Measurements from ENCODE around the gene OR4D10. TPM values are rescaled to one million over a fixed set of nuclear protein-coding genes. Genes with fewer than 3 reads are reported as not detected.

Gene OR4D10
- polyA plus RNA-seq, 1 of the 3 experiments (the other 2 are of a cell fraction): not detected

GRCh38 chr11:59480359-59480758 lies 7.2 kb downstream of the OR4D10 start:
- no peaks in the 10 kb centered on the region for H4K20me1 ChIP-seq (ENCODE audit: insufficient read depth)
- TF ChIP-seq, protein P1, sequence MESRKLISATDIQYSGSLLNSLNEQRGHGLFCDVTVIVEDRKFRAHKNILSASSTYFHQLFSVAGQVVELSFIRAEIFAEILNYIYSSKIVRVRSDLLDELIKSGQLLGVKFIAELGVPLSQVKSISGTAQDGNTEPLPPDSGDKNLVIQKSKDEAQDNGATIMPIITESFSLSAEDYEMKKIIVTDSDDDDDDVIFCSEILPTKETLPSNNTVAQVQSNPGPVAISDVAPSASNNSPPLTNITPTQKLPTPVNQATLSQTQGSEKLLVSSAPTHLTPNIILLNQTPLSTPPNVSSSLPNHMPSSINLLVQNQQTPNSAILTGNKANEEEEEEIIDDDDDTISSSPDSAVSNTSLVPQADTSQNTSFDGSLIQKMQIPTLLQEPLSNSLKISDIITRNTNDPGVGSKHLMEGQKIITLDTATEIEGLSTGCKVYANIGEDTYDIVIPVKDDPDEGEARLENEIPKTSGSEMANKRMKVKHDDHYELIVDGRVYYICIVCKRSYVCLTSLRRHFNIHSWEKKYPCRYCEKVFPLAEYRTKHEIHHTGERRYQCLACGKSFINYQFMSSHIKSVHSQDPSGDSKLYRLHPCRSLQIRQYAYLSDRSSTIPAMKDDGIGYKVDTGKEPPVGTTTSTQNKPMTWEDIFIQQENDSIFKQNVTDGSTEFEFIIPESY (IDR thresholded peaks at IDR 0.05; ENCODE audit: borderline replicate concordance, low read depth): no peak
- no peak for TF ChIP-seq SMC3 (IDR thresholded peaks at IDR 0.05; ENCODE audit: low read depth, low read length)
- H3K4me1 ChIP-seq (ENCODE audit: control insufficient read depth in 1 of 2, insufficient read depth in 2 of 2, low read depth in 1 of 2, low read length in 1 of 2): no peaks in the 10 kb centered on the region
- H3K9me3 ChIP-seq: no peaks in the 10 kb centered on the region
- no peaks in the 10 kb centered on the region for H3K79me2 ChIP-seq (ENCODE audit: insufficient read depth)
- H2AFZ ChIP-seq (ENCODE audit: low read depth): no peak overlapping the region
- H3K4me3 ChIP-seq (ENCODE audit: low read depth in 2 of 2, low read length in 1 of 2): no peak overlapping the region
- ChIA-PET POLR2A (no interaction called here), CTCF (no interaction called here)
- H3K27ac ChIP-seq (ENCODE audit: low read depth in 2 of 2, low read length in 1 of 2): no peak overlapping the region
- 2% methylated on average over 3 of the region's 3 CpGs for WGBS (ENCODE audit: low lambda C conversion rate)
- H3K4me2 ChIP-seq: no peak overlapping the region
- H3K27me3 ChIP-seq (ENCODE audit: insufficient read depth): no peaks in the 10 kb centered on the region; the same call in 1 of the 2 replicates
- H3K36me3 ChIP-seq (replicated peaks in 1 of 2; ENCODE audit: control insufficient read depth in 1 of 2, insufficient read depth in 2 of 2, low read length in 1 of 2): no peaks in the 10 kb centered on the region
- H3F3A ChIP-seq (replicated peaks; ENCODE audit: insufficient read depth): no peaks in the 10 kb centered on the region
- H3K9me2 ChIP-seq: no peaks in the 10 kb centered on the region
- H3K9ac ChIP-seq: no peak overlapping the region
- DNase-seq: no peak

- Histone ChIP-seq H3K27ac (ENCODE audit: low read depth in 2 of 2, low read length in 1 of 2) (no peak overlapping the region), H3K4me2 (no peak overlapping the region), H3F3A (replicated peaks; ENCODE audit: insufficient read depth) (no peaks in the 10 kb centered on the region), H3K36me3 (replicated peaks in 1 of 2; ENCODE audit: control insufficient read depth in 1 of 2, insufficient read depth in 2 of 2, low read length in 1 of 2) (no peaks in the 10 kb centered on the region), H3K9me3 (no peaks in the 10 kb centered on the region), H3K27me3 (ENCODE audit: insufficient read depth) (peaks cover 18% of the 10 kb centered on the region; the same call in 1 of the 2 replicates), H3K4me1 (ENCODE audit: control insufficient read depth in 1 of 2, insufficient read depth in 2 of 2, low read depth in 1 of 2, low read length in 1 of 2) (no peaks in the 10 kb centered on the region), H2AFZ (ENCODE audit: low read depth) (no peak overlapping the region), H3K9me2 (no peaks in the 10 kb centered on the region), H3K79me2 (ENCODE audit: insufficient read depth) (no peaks in the 10 kb centered on the region), H3K9ac (no peak overlapping the region), H4K20me1 (ENCODE audit: insufficient read depth) (no peaks in the 10 kb centered on the region), H3K4me3 (ENCODE audit: low read depth in 2 of 2, low read length in 1 of 2) (no peak overlapping the region)
- WGBS (ENCODE audit: low lambda C conversion rate): 5% methylated on average over 1 of the region's 1 CpG
- ChIA-PET CTCF (interaction anchor here (1.1 kb wide), 1 partner anchor 13 kb away, joined by 3 read pairs; no protein-coding TSS in a partner anchor), POLR2A (no interaction called here)
- DNase-seq: no peak
- no peak for TF ChIP-seq FOSL2 (IDR thresholded peaks at IDR 0.05; ENCODE audit: borderline replicate concordance, low read depth)
- no peak for TF ChIP-seq EP300 (IDR thresholded peaks at IDR 0.05; ENCODE audit: borderline replicate concordance in 1 of 2, low read depth in 1 of 2, low read length in 1 of 2)
- no peak for TF ChIP-seq MEF2A (IDR thresholded peaks at IDR 0.05; ENCODE audit: borderline replicate concordance, low read depth)
- no peak for TF ChIP-seq MXI1 (IDR thresholded peaks at IDR 0.05; ENCODE audit: low read depth, low read length)
- no peak for TF ChIP-seq EZH2phosphoT487 (IDR thresholded peaks at IDR 0.05; ENCODE audit: borderline replicate concordance, low read depth)
- no peak for TF ChIP-seq TEAD4 (IDR thresholded peaks at IDR 0.05; ENCODE audit: borderline replicate concordance, insufficient read depth)
- TF ChIP-seq TCF12 (IDR thresholded peaks at IDR 0.05): no peak
- no peak for TF ChIP-seq NFIC (IDR thresholded peaks at IDR 0.05; ENCODE audit: borderline replicate concordance)
- TF ChIP-seq GABPA (IDR thresholded peaks at IDR 0.05; ENCODE audit: low read depth): no peak
- TF ChIP-seq RFX5 (IDR thresholded peaks at IDR 0.05; ENCODE audit: low read length): no peak
- no peak for TF ChIP-seq RXRA (IDR thresholded peaks at IDR 0.05; ENCODE audit: borderline replicate concordance, low read depth)
- no peak for TF ChIP-seq SIN3A (IDR thresholded peaks at IDR 0.05; ENCODE audit: borderline replicate concordance, low read depth, low read length)
- TF ChIP-seq, protein P2, sequence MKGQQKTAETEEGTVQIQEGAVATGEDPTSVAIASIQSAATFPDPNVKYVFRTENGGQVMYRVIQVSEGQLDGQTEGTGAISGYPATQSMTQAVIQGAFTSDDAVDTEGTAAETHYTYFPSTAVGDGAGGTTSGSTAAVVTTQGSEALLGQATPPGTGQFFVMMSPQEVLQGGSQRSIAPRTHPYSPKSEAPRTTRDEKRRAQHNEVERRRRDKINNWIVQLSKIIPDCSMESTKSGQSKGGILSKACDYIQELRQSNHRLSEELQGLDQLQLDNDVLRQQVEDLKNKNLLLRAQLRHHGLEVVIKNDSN (IDR thresholded peaks at IDR 0.05; ENCODE audit: borderline replicate concordance, low read depth): no peak
- TF ChIP-seq FOXJ3 (CRISPR knock-in tag; IDR thresholded peaks at IDR 0.05): no peak
- TF ChIP-seq, protein P3, sequence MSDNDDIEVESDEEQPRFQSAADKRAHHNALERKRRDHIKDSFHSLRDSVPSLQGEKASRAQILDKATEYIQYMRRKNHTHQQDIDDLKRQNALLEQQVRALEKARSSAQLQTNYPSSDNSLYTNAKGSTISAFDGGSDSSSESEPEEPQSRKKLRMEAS (IDR thresholded peaks at IDR 0.05; ENCODE audit: low read depth): no peak
- TF ChIP-seq TAF1 (IDR thresholded peaks at IDR 0.05; ENCODE audit: borderline replicate concordance, low read depth, low read length): no peak
- TF ChIP-seq POLR2AphosphoS5 (IDR thresholded peaks at IDR 0.05; ENCODE audit: low read depth, low read length): no peak
- TF ChIP-seq IRF3 (IDR thresholded peaks at IDR 0.05; ENCODE audit: low read depth, low read length): no peak
- TF ChIP-seq ELF1 (IDR thresholded peaks at IDR 0.05): no peak
Observed at GRCh38 chr11:59501931-59502330, 28.8 kb downstream of the OR4D10 start.
